Suppressor macrophage treated with lipopolysaccharide for 1 hour (primary cell): ENCODE data around the gene ATP8B4.
"Not testable (repeated sequence)": the region's sequence is repeated elsewhere in the genome, so short reads cannot be mapped to it uniquely, and the experiment has no call there.

ENCODE experiments used
- DNase-seq, 3 donors: peaks; one replicate each; pipeline ENCODE4 v3.0.0-alpha.2; 2020 to 2022

Gene ATP8B4

GRCh38 chr15:50012790-50013189 lies 106.2 kb downstream of the ATP8B4 start:
- no peak for DNase-seq

GRCh38 chr15:50009634-50010033 lies 109.4 kb downstream of the ATP8B4 start:
- no peak for DNase-seq

- DNase-seq, result peak; percentile 52 to 65 (median 64)
Observed at GRCh38 chr15:50003786-50004334, 115.2 kb downstream of the ATP8B4 start.

- no peak for DNase-seq
Observed at GRCh38 chr15:49991587-49991986, 127.4 kb downstream of the ATP8B4 start.

- DNase-seq, result no peak
Observed at GRCh38 chr15:49990835-49991545, 128.0 kb downstream of the ATP8B4 start.

- DNase-seq, result peak; percentile 27 to 51 (median 28)
Observed at GRCh38 chr15:49989498-49989897, 129.5 kb downstream of the ATP8B4 start.

- DNase-seq, result no peak
Observed at GRCh38 chr15:49988766-49989165, 130.3 kb downstream of the ATP8B4 start.

- no peak for DNase-seq
Observed at GRCh38 chr15:49987896-49988295, 131.1 kb downstream of the ATP8B4 start.

- no peak for DNase-seq
Observed at GRCh38 chr15:49987198-49987785, 131.7 kb downstream of the ATP8B4 start.

- DNase-seq, result no peak
Observed at GRCh38 chr15:49986326-49986725, 132.7 kb downstream of the ATP8B4 start.

GRCh38 chr15:49985463-49985862 lies 133.6 kb downstream of the ATP8B4 start:
- no peak for DNase-seq

GRCh38 chr15:49984436-49984835 lies 134.6 kb downstream of the ATP8B4 start:
- no peak for DNase-seq

GRCh38 chr15:49982584-49982983 lies 136.4 kb downstream of the ATP8B4 start:
- DNase-seq, result no peak

GRCh38 chr15:49979705-49980382 lies 139.2 kb downstream of the ATP8B4 start:
- DNase-seq, result no peak

GRCh38 chr15:49978121-49978520 lies 140.9 kb downstream of the ATP8B4 start:
- DNase-seq, result no peak

- DNase-seq, result no peak
Observed at GRCh38 chr15:49977306-49977705, 141.7 kb downstream of the ATP8B4 start.

GRCh38 chr15:49964551-49964950 lies 154.5 kb downstream of the ATP8B4 start:
- no peak for DNase-seq

- no peak for DNase-seq
Observed at GRCh38 chr15:49964061-49964460, 155.0 kb downstream of the ATP8B4 start.

GRCh38 chr15:49963033-49963772 lies 155.8 kb downstream of the ATP8B4 start:
- not testable (repeated sequence) for DNase-seq

- DNase-seq, result no peak
Observed at GRCh38 chr15:49962044-49962602, 156.9 kb downstream of the ATP8B4 start.

- no peak for DNase-seq
Observed at GRCh38 chr15:49953421-49953820, 165.6 kb downstream of the ATP8B4 start.

GRCh38 chr15:49946681-49947080 lies 172.4 kb downstream of the ATP8B4 start:
- DNase-seq, result no peak

GRCh38 chr15:49934487-49934886 lies 184.5 kb downstream of the ATP8B4 start:
- no peak for DNase-seq
